Bronchial epithelial cell (primary cell): Measurements from ENCODE around the gene CARS1. TPM values are rescaled to one million over a fixed set of nuclear protein-coding genes. Genes with fewer than 3 reads are reported as not detected.

Experiments used
- DNase-seq: peaks from one replicate; pipeline ENCODE4 v3.0.0-alpha.2; 2010; ENCODE audit warnings: low read depth
- FAIRE-seq: peaks from 2 replicates; lab custom pipeline; 2011; peaks lifted over from hg19 to GRCh38; lab: Jason Lieb, UNC
- H3K27me3 ChIP-seq: 2 replicates; pipeline ENCODE4 v1.5.1; 2011; ENCODE audit warnings: low read length; ENCODE audit not compliant: control insufficient read depth, insufficient read depth
- H3K36me3 ChIP-seq: 2 replicates; pipeline ENCODE4 v1.5.1; 2011; ENCODE audit warnings: low read length; ENCODE audit not compliant: control insufficient read depth, insufficient read depth
- H3K4me3 ChIP-seq: 2 replicates; pipeline ENCODE4 v1.5.1; 2011; ENCODE audit warnings: mild to moderate bottlenecking, low read depth, low read length, control low read depth
- CTCF ChIP-seq: IDR thresholded peaks from 2 replicates; pipeline ENCODE4 v1.5.1; 2011; ENCODE audit warnings: mild to moderate bottlenecking, moderate library complexity, low read length, control low read depth, inconsistent platforms; ENCODE audit not compliant: insufficient read depth, severe bottlenecking
- total RNA-seq: library from RNA; depleted of rRNA; stranded (reverse); fragments of >200 nt; gene quantifications from 2 replicates; pipeline ENCODE4 v1.2.1, GENCODE V29; 2014

Gene CARS1
- total RNA-seq, 1 donor from 2014 or later: 113 TPM

- Histone ChIP-seq H3K36me3 (peaks cover 23% of the 10 kb centered on the region), H3K4me3 (no peak overlapping the region)
- peak; percentile 93 for DNase-seq
These were observed 53.6 kb downstream of the CARS1 start for GRCh38 chr11:3003396-3004231.

GRCh38 chr11:3002871-3003270 lies 54.4 kb downstream of the CARS1 start:
- Histone ChIP-seq H3K36me3 (peaks cover 22% of the 10 kb centered on the region), H3K27me3 (no peaks in the 10 kb centered on the region), H3K4me3 (no peak overlapping the region)
- FAIRE-seq (no peak), DNase-seq (no peak)
- TF ChIP-seq CTCF: no peak

More at GRCh38 chr11:3003396-3004231, 53.6 kb downstream of the CARS1 start:
- peak; percentile 99 for FAIRE-seq
- TF ChIP-seq CTCF: no peak
- H3K27me3 ChIP-seq: no peaks in the 10 kb centered on the region

- DNase-seq (no peak), FAIRE-seq (no peak)
- H3K27me3 ChIP-seq: no peaks in the 10 kb centered on the region
- no peak for TF ChIP-seq CTCF
- no peak overlapping the region for H3K4me3 ChIP-seq
- peaks cover 18% of the 10 kb centered on the region for H3K36me3 ChIP-seq
These were observed 54.8 kb downstream of the CARS1 start for GRCh38 chr11:3002351-3002861.

GRCh38 chr11:3001496-3001895 lies 55.7 kb downstream of the CARS1 start:
- H3K36me3 ChIP-seq: peaks cover 14% of the 10 kb centered on the region
- DNase-seq (no peak), FAIRE-seq (no peak)
- no peaks in the 10 kb centered on the region for H3K27me3 ChIP-seq
- TF ChIP-seq CTCF: no peak
- no peak overlapping the region for H3K4me3 ChIP-seq

- FAIRE-seq (peak; percentile 90), DNase-seq (peak; percentile 95)
- no peak overlapping the region for H3K4me3 ChIP-seq
- no peak for TF ChIP-seq CTCF
- peaks cover 13% of the 10 kb centered on the region for H3K36me3 ChIP-seq
- no peaks in the 10 kb centered on the region for H3K27me3 ChIP-seq
These were observed 56.9 kb downstream of the CARS1 start for GRCh38 chr11:3000032-3000961.
